ENCODE measurements around the gene HSPD1.

HSPD1 gene

DNA sequence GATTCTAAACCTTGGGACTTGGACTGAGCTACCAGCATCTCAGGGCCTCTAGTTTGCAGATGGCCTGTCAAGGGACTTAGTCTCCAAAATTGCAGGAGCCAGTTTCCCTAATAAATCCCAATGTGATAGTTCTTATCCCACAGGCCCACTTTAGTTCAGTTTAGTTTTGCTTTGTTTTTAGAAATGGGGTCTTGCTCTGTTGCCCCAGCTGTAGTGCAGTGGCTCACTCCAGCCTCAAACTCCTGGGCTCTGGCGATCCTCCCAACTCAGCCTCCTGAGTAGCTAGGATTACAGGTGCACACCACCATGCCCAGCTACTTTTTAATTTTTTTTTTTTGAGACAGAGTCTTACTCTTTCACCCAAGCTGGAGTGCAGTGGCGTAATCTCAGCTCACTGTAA, 62.3 kb downstream of the HSPD1 start:
- DNase-seq (ENCODE audit: low read depth, low spot score) = no peak

Measured in smooth muscle cell of the brain vasculature (primary cell).